Lower lobe of right lung (tissue), 2 donors: ENCODE data around the gene KCTD15. TPM values are rescaled to one million over a fixed set of nuclear protein-coding genes. Genes with fewer than 3 reads are reported as not detected.

Source experiments
- ATAC-seq, 2 donors: fragments of 200-7000 bp; cut with Tn5 transposase; one replicate each; pipeline ENCODE4 v1.9.1; 2020 to 2022; ENCODE audit warnings: mild to moderate bottlenecking in 2 of 2, moderate library complexity in 2 of 2
- DNase-seq: peaks from one replicate; pipeline ENCODE4 v3.0.0-alpha.2; 2020
- H3K27ac ChIP-seq: fragments of 200-600 bp; one replicate; pipeline ENCODE4 v1.8.0; 2022
- H3K27me3 ChIP-seq: fragments of 200-600 bp; one replicate; pipeline ENCODE4 v1.8.0; 2022; ENCODE audit warnings: low read depth
- H3K36me3 ChIP-seq: fragments of 200-600 bp; one replicate; pipeline ENCODE4 v1.8.0; 2022; ENCODE audit warnings: mild to moderate bottlenecking
- H3K4me1 ChIP-seq: fragments of 200-600 bp; one replicate; pipeline ENCODE4 v1.8.0; 2022
- H3K4me3 ChIP-seq: fragments of 200-600 bp; one replicate; pipeline ENCODE4 v1.8.0; 2022; ENCODE audit warnings: mild to moderate bottlenecking
- H3K9me3 ChIP-seq: fragments of 200-600 bp; one replicate; pipeline ENCODE4 v1.8.0; 2022
- intact Hi-C: fragments of 100-400 bp; cut with DNase I; formaldehyde crosslinking; loops from one replicate; pipeline ENCODE4 v1.11.0; 2022
- total RNA-seq: library from RNA; stranded (reverse); fragmentation: NEBNext Ultra II Directional; extraction: Animal tissue kit (Norgen Biotek cat#: 25700); gene quantifications from one replicate; pipeline ENCODE4 v1.2.1, GENCODE V29; 2021
- TF ChIP-seq, protein P1 (sequence below): fragments of 200-600 bp; IDR thresholded peaks from one replicate; pipeline ENCODE4 v1.8.0; 2022; ENCODE audit warnings: antibody characterized with exemption, mild to moderate bottlenecking
- donor health status: DM: no; HTN: yes; CAD: no; lungs with severe emphysema.

Gene KCTD15
- total RNA-seq, 1 donor from 2014 or later = 27.0 TPM

DNA sequence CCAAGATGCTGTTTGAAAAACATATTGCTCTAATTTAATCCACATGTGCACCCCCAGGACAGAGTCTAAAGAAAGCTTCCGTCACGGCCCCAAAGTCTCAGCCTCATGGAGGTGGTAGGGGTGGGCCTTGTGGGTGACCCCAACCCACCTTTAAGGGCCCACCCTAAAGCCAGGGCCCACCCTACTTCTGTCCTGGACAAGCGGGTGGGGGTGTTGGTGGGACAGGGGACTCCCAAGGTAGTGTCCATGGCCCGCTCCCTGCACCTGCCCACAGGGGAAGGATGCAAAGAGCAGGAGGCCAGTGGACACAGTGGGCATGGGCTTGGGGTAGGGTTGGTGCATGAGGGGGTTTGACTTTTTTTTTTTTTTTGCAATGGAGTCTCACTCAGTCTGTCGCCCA is 66.8 kb downstream of the KCTD15 start:
- DNase-seq = no peak
- no peaks in the 10 kb centered on the region for H3K27me3 ChIP-seq
- intact Hi-C loops = no loop called here

DNA sequence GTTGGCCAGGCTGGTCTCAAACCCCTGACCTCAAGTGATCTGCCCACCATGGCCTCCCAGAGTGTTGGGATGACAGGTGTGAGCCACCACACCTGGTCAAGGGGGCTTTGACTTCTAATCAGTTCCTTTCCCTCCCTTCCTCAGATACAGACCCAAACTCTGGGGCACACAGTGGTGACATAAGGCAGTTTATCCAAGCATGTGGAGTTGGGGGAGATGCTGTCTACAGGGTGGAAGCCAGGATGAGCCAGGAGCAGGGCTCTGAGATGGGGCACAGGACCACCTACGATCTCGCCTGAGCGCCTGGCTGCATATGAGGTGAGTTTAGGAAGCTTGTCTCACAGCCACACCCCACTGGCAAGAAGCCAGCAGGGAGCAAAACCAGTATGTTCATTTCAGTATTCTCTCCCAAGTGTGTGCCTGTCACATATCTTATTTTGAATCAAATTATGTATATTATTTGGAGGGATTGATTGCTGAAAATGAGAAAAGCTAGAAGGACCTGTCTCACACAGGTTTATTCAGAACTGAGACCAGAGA is 67.7 kb downstream of the KCTD15 start:
- H3K4me3 ChIP-seq = no peak overlapping the region
- intact Hi-C loops = no loop called here
- no peak for DNase-seq
- peaks cover 4% of the 10 kb centered on the region for H3K4me1 ChIP-seq
- TF ChIP-seq, protein P1, sequence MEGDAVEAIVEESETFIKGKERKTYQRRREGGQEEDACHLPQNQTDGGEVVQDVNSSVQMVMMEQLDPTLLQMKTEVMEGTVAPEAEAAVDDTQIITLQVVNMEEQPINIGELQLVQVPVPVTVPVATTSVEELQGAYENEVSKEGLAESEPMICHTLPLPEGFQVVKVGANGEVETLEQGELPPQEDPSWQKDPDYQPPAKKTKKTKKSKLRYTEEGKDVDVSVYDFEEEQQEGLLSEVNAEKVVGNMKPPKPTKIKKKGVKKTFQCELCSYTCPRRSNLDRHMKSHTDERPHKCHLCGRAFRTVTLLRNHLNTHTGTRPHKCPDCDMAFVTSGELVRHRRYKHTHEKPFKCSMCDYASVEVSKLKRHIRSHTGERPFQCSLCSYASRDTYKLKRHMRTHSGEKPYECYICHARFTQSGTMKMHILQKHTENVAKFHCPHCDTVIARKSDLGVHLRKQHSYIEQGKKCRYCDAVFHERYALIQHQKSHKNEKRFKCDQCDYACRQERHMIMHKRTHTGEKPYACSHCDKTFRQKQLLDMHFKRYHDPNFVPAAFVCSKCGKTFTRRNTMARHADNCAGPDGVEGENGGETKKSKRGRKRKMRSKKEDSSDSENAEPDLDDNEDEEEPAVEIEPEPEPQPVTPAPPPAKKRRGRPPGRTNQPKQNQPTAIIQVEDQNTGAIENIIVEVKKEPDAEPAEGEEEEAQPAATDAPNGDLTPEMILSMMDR = no peak
- no peaks in the 10 kb centered on the region for H3K36me3 ChIP-seq
- H3K27me3 ChIP-seq = no peaks in the 10 kb centered on the region
- H3K27ac ChIP-seq = no peak overlapping the region
- no peaks in the 10 kb centered on the region for H3K9me3 ChIP-seq
- ATAC-seq = no peak

More for the DNA sequence above, 66.8 kb downstream of the KCTD15 start:
- H3K4me3 ChIP-seq = no peak overlapping the region
- ATAC-seq = no peak
- no peaks in the 10 kb centered on the region for H3K36me3 ChIP-seq
- no peaks in the 10 kb centered on the region for H3K4me1 ChIP-seq
- TF ChIP-seq, protein P1 = no peak
- H3K9me3 ChIP-seq = no peaks in the 10 kb centered on the region
- H3K27ac ChIP-seq = no peak overlapping the region

DNA sequence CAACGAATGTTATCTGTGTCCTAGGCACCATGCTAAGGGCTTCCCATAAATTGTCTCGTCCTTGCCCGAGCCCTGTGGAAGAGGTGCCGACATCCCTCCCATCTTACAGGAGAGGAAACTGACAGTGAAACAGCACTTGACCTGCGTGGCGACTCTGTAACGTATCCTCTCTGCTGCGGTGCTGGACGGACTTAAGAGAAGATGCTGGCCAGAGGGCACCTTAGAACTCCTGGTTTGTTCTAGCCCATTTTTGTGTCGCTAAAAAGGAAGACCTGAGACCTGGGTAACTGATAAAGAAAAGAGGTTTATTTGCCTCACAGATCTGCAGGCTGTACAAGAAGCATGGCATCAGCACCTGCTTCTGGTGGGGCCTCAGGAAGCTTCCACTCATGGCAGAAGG is 68.6 kb downstream of the KCTD15 start:
- H3K27ac ChIP-seq = no peak overlapping the region
- DNase-seq (no peak), ATAC-seq (no peak)
- no peak overlapping the region for H3K4me3 ChIP-seq
- H3K4me1 ChIP-seq = peaks cover 4% of the 10 kb centered on the region
- H3K9me3 ChIP-seq = no peaks in the 10 kb centered on the region
- intact Hi-C loops = no loop called here
- H3K36me3 ChIP-seq = no peaks in the 10 kb centered on the region
- no peaks in the 10 kb centered on the region for H3K27me3 ChIP-seq
- TF ChIP-seq, protein P1 = no peak

Other genes starting within 250 kb of the KCTD15 start
- gene CHST8, start 174.9 kb upstream of the KCTD15 start, total RNA-seq = not detected